ENCODE data around the gene BASP1. TPM values are rescaled to one million over a fixed set of nuclear protein-coding genes. Genes with fewer than 3 reads are reported as not detected.

The BASP1 gene
- total and polyA plus RNA-seq, 7 donors: 7.4 to 18.6 (median 11.1) TPM

- Histone ChIP-seq H3K27me3 (no peaks in the 10 kb centered on the region), H3K4me3 (no peak overlapping the region), H3K36me3 (no peaks in the 10 kb centered on the region), H3K4me1 (no peaks in the 10 kb centered on the region), H3K27ac (no peak overlapping the region), H3K9me3 (peaks cover 0 to 5% (median 0%) of the 10 kb centered on the region in 4 donors)
- intact Hi-C loops (cut with DNase I): no loop called here
- DNase-seq: no peak
- TF ChIP-seq POLR2A (IDR thresholded peaks at IDR 0.05): no peak
- no peak for TF ChIP-seq EP300 (IDR thresholded peaks at IDR 0.05)
- no peak for TF ChIP-seq CTCF (IDR thresholded peaks at IDR 0.05)
- TF ChIP-seq POLR2AphosphoS5 (IDR thresholded peaks at IDR 0.05): no peak
- 85% methylated on average over 5 of the region's 5 CpGs for WGBS, 2 donors
Observed at GRCh38 chr5:17196697-17197096, 20.7 kb upstream of the BASP1 start.

DNA sequence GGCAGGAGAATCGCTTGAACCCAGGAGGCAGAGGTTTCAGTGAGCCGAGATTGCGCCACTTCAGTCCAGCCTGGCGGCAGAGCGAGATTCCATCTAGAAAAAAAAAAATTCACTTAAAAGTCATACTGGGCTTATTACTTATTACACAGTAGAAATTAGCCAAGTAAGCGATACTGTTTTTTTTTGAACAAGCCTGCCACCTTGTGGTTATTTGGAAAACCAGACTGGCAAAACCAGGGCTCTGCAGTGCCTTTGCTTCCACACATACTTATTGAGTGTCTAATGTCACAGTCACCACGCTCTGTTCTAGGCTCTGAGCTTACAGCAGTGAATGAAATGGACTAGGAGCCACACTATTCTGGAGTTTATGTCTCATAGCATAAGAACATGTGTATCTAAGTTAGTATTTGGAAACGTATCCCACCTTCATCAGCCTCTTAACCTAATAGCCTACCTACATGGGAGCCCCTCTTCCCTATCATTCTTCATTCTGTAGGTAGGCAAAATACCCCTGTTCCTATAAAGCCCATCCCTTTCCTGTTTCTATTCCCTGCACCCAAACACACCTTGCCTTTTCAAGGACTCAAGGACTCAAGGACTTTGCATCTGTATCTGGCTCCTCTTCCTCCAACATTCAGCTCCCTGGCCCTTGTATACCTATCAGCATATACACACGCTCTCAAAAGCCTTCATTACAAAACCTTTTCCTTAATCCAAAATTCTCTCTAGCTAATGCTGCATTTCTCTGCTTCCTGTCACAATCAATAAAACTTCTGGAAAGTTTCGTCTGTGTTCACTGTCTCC is 13.9 kb upstream of the BASP1 start:
- intact Hi-C loops (cut with DNase I): loop anchor here (1.0 to 5.0 kb wide), 2 partner anchors 412 to 711 kb away; no protein-coding TSS in a partner anchor
- Histone ChIP-seq H3K27ac (no peak overlapping the region), H3K27me3 (peaks cover 0 to 29% (median 0%) of the 10 kb centered on the region in 3 donors), H3K9me3 (no peaks in the 10 kb centered on the region), H3K36me3 (no peaks in the 10 kb centered on the region), H3K4me3 (no peak overlapping the region), H3K4me1 (no peaks in the 10 kb centered on the region)
- DNase-seq: peak; percentile 64
- TF ChIP-seq POLR2AphosphoS5 (IDR thresholded peaks at IDR 0.05) (no peak), CTCF (IDR thresholded peaks at IDR 0.05) (peak in 2 of 4 experiments; percentile 9 to 69), EP300 (IDR thresholded peaks at IDR 0.05) (no peak)
- WGBS, 2 donors: 18 to 45% methylated on average over 10 of the region's 10 CpGs

GRCh38 chr5:17204133-17204489 is 13.3 kb upstream of the BASP1 start:
- Histone ChIP-seq H3K4me3 (no peak overlapping the region), H3K36me3 (no peaks in the 10 kb centered on the region), H3K27ac (no peak overlapping the region), H3K4me1 (no peaks in the 10 kb centered on the region), H3K27me3 (peaks cover 0 to 29% (median 0%) of the 10 kb centered on the region in 3 donors), H3K9me3 (no peaks in the 10 kb centered on the region)
- TF ChIP-seq POLR2AphosphoS5 (IDR thresholded peaks at IDR 0.05) (no peak), POLR2A (IDR thresholded peaks at IDR 0.05) (no peak)
- DNase-seq: peak; percentile 41
- 44 to 70% methylated on average over 6 of the region's 6 CpGs for WGBS, 2 donors
- intact Hi-C loops (cut with DNase I): loop anchor here (5.0 kb wide), 1 partner anchor 712 kb away; no protein-coding TSS in a partner anchor

- Histone ChIP-seq H3K4me1 (no peaks in the 10 kb centered on the region), H3K4me3 (no peak overlapping the region), H3K9me3 (no peaks in the 10 kb centered on the region), H3K27ac (no peak overlapping the region), H3K27me3 (peaks cover 0 to 29% (median 0%) of the 10 kb centered on the region in 3 donors), H3K36me3 (no peaks in the 10 kb centered on the region)
- intact Hi-C loops (cut with DNase I): no loop called here
- no peak for DNase-seq
- TF ChIP-seq POLR2AphosphoS5 (IDR thresholded peaks at IDR 0.05) (no peak), POLR2A (IDR thresholded peaks at IDR 0.05) (no peak), CTCF (IDR thresholded peaks at IDR 0.05) (no peak), EP300 (IDR thresholded peaks at IDR 0.05) (no peak)
Observed at GRCh38 chr5:17206021-17206420, 11.4 kb upstream of the BASP1 start.

DNA sequence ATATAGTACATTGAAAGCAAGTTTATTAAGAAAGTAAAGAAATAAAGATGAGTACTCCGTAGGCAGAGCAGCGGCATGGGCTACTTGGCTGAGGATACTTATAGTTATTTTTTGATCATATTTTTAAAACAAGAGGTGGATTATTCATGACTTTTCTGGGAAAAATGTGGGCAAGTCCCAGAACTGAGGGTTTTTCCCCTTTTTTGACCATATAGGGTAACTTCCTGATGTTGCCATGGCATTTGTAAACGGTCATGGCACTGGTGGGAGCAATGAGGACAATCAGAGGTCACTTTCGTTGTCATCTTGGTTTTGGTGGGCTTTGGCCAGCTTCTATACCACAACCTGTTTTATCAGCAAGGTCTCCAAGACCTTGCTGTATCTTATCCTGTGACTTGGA is 5.2 kb upstream of the BASP1 start:
- no peak for TF ChIP-seq EP300 (IDR thresholded peaks at IDR 0.05)
- Histone ChIP-seq H3K27ac (no peak overlapping the region), H3K27me3 (peaks cover 0 to 14% (median 12%) of the 10 kb centered on the region in 3 donors), H3K4me3 (no peak overlapping the region), H3K4me1 (peaks cover 0 to 10% (median 10%) of the 10 kb centered on the region in 4 donors), H3K9me3 (no peaks in the 10 kb centered on the region), H3K36me3 (no peaks in the 10 kb centered on the region)
- intact Hi-C loops (cut with DNase I): no loop called here
- DNase-seq: no peak
- WGBS, 2 donors: 78 to 83% methylated on average over 4 of the region's 4 CpGs

Measured in sigmoid colon (tissue), 7 donors.